HFFc6 (cell line): ENCODE data around the gene PCGF3. TPM values are rescaled to one million over a fixed set of nuclear protein-coding genes. Genes with fewer than 3 reads are reported as not detected.

Experiments used
- DNase-seq: peaks from one replicate; pipeline ENCODE4 v3.0.0-alpha.2; 2018
- H3K27ac Mint-ChIP-seq: 2 replicates; pipeline ENCODE4 v1.8.0; 2020; ENCODE audit warnings: mild to moderate bottlenecking, mixed read lengths
- H3K27me3 Mint-ChIP-seq: 2 replicates; pipeline ENCODE4 v1.8.0; 2021; ENCODE audit warnings: mild to moderate bottlenecking, moderate library complexity, mixed read lengths; ENCODE audit not compliant: insufficient read depth
- H3K36me3 Mint-ChIP-seq: 2 replicates; pipeline ENCODE4 v1.8.0; 2021; ENCODE audit warnings: low read depth, mixed read lengths
- H3K4me1 Mint-ChIP-seq: 2 replicates; pipeline ENCODE4 v1.8.0; 2020; ENCODE audit warnings: low read depth, mixed read lengths
- H3K4me3 Mint-ChIP-seq: 2 replicates; pipeline ENCODE4 v1.8.0; 2020; ENCODE audit warnings: mild to moderate bottlenecking, moderate library complexity, mixed read lengths
- H3K9me3 Mint-ChIP-seq: 2 replicates; pipeline ENCODE4 v1.8.0; 2020; ENCODE audit warnings: mild to moderate bottlenecking, mixed read lengths
- total RNA-seq, 6 experiments: library from RNA; stranded (reverse); fragmentation: NEBNext Ultra II Directional; extraction: Animal tissue kit (Norgen Biotek cat#: 25700); gene quantifications; 2 replicates in 1 of 6; 3 replicates in 5 of 6; pipeline ENCODE4 v1.2.3, GENCODE V29; 2021
- TF ChIP-seq, protein P1 (sequence below): fragments of 200-600 bp; sonication (generic); IDR thresholded peaks from 2 replicates; pipeline ENCODE4 v1.5.0; 2021; ENCODE audit warnings: antibody characterized with exemption, mild to moderate bottlenecking

Gene PCGF3
- total RNA-seq, 6 experiments from 2014 or later, result 28.5 to 34.5 (median 30.2) TPM

DNA sequence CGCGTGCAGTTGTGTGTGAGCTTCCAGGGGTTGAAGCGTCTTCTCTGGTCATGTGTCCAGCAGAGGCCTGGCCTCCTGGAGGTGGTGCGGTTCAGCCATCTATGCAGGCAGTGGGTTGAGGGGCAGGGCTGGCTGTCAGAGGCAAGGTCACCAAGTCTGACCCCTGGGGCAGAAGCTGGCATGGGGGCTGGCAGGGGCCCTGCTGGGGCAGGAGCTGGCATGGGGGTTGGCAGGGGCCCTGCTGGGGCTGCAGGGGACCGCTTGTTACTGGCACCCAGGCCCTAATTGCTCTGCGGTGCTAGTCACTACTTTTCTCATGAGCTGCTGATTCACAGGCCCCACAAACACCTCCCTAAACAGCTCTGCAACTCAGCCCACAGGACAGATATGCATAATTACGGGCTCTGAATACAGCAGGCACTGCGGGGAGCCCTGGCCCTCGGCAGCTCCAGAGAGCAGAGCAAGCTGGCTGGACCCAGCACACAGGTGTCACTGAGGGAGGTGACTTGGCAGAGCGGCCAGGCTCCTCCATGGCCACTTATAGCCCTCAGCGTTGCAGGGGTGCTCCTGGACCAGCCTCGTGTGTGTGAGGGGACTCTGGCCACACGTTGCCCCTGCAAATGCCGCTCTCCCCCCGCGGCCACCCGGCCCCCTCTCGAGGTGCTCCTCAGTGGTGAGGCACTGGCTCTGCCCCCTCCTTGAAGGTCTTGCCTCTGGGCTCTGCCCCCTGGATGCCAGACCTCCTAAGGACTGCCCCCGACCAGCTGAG is 87.6 kb downstream of the PCGF3 start:
- DNase-seq, result no peak
- Mint-ChIP-seq H3K9me3 (no peaks in the 10 kb centered on the region), H3K4me1 (no peaks in the 10 kb centered on the region; the same call in 1 of the 2 replicates), H3K27me3 (peaks cover 46% of the 10 kb centered on the region), H3K4me3 (peak overlapping the region; percentile 9; the same call in 1 of the 2 replicates), H3K27ac (no peak overlapping the region), H3K36me3 (no peaks in the 10 kb centered on the region)
- TF ChIP-seq, protein P1, sequence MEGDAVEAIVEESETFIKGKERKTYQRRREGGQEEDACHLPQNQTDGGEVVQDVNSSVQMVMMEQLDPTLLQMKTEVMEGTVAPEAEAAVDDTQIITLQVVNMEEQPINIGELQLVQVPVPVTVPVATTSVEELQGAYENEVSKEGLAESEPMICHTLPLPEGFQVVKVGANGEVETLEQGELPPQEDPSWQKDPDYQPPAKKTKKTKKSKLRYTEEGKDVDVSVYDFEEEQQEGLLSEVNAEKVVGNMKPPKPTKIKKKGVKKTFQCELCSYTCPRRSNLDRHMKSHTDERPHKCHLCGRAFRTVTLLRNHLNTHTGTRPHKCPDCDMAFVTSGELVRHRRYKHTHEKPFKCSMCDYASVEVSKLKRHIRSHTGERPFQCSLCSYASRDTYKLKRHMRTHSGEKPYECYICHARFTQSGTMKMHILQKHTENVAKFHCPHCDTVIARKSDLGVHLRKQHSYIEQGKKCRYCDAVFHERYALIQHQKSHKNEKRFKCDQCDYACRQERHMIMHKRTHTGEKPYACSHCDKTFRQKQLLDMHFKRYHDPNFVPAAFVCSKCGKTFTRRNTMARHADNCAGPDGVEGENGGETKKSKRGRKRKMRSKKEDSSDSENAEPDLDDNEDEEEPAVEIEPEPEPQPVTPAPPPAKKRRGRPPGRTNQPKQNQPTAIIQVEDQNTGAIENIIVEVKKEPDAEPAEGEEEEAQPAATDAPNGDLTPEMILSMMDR, result no peak

DNA sequence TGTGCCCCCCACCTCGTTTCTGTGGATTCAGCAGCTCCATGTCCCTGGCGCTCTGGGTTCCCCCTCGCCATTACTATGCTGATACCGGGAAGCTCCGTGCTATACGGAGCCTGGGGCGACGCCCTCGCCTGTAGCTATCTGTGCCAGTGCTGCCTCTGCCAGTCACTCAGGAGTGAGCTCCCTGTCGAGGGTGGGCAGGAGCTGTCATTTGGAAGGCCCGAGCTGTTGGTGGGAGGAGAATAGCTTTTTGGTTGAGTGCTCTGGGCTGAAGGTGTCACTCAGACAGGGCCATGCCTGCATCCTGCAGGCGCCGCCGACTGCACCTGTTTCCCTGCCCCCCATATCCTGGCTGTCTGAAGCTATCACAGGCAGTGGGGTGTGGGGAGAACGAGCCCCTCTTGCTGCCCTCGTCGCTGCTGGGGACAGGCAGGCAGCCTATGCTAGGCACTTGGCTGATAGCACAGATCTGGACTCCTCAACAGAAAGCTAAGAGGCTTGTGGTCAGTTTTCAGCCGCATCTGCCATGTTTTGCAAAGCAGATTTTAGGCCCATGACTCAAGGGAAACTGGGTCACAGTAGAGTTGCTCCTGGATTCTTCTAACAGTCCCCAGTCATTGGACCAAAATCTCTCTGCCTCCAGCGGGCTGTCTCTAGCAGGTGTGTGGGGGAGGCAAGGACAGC is 88.4 kb downstream of the PCGF3 start:
- no peak overlapping the region for H3K4me3 Mint-ChIP-seq
- no peaks in the 10 kb centered on the region for H3K36me3 Mint-ChIP-seq
- DNase-seq, result no peak
- H3K27me3 Mint-ChIP-seq, result peaks cover 39% of the 10 kb centered on the region
- H3K4me1 Mint-ChIP-seq, result no peaks in the 10 kb centered on the region; the same call in 1 of the 2 replicates
- no peak overlapping the region for H3K27ac Mint-ChIP-seq
- TF ChIP-seq, protein P1, result no peak
- H3K9me3 Mint-ChIP-seq, result no peaks in the 10 kb centered on the region

DNA sequence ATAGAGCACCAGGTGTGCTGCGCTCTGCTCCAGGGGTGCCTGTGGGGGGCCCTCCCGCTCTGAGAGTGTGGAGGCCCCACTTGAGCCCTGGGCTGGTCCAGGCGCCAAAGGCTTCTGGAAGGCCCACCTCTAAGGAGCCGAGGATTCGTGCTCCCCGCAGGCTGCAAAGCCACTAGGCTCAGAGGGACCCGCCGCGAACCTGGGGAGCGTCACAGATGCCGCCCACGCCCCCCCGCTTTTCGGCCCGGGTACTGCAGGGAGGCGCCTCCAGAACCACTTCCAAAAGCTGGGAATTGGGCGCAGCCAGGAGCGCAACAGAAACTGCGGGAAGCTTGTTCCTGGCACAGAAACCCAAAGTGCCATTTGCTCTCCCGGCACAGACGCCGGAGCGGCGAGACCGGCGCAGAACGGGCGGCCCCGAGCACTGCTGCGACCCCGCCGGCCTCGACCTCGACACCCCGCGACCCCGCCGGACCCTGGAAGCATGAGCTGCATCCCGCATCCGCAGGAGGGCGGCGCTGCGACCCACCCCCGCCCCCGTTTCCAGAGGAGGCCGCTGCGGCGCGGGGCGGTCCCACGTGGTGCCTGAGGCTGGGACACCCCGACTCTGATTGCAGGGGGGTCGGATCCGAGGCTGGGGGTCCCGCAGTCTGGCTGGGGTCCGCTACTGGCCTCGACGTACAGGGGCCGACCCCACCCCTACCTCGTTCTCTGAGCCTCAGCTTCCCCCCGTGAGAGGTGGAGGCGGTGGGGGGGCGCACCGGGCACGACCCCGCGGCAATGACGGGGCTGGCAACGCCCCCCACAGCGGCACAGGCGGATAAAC is 89.5 kb downstream of the PCGF3 start:
- Mint-ChIP-seq H3K4me1 (no peaks in the 10 kb centered on the region; the same call in 1 of the 2 replicates), H3K27me3 (peaks cover 43% of the 10 kb centered on the region), H3K4me3 (no peak overlapping the region), H3K27ac (no peak overlapping the region), H3K9me3 (no peaks in the 10 kb centered on the region), H3K36me3 (no peaks in the 10 kb centered on the region)
- TF ChIP-seq, protein P1, result peak; percentile 5; the same call in 1 of the 2 replicates
- no peak for DNase-seq

DNA sequence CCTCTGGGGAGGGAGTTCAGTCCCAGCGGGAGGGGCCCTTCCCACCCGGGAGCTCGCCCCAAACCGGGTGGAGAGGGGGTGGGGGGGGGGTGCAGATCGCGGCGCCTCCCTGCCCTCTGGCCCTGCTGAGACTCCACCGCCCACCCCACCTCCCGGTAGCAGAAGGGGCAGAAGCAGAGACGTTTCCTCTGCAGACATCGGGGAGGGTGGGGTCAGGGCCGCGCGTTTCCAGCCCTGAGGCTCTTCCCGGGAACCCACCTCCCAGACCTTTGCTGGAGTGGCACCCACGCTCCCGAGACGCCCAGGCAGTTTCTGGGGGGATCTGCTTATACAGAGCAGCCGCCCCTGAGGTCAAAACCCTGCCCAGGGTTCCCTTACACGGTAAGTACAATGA is 90.1 kb downstream of the PCGF3 start:
- TF ChIP-seq, protein P1, result no peak
- Mint-ChIP-seq H3K27me3 (peaks cover 43% of the 10 kb centered on the region), H3K9me3 (no peaks in the 10 kb centered on the region), H3K4me1 (no peaks in the 10 kb centered on the region; the same call in 1 of the 2 replicates), H3K36me3 (no peaks in the 10 kb centered on the region), H3K4me3 (no peak overlapping the region), H3K27ac (no peak overlapping the region)
- no peak for DNase-seq

DNA sequence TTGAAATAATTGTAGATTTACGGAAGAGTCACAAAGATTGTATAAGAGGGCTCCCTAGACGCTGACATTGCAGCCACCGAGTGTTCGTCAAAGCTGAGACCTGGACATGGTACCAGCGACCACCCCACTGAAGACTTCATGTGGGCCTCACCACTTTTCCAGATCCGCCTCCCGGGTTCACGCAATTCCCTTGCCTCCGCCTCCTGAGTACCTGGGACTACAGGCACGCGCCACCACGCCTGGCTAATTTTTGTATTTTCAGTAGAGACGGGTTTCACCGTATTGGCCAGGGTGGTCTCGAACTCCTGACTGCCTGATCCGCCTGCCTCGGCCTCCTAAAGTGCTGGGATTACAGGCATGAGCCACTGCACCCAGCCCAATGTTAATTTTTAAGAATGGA is 90.6 kb downstream of the PCGF3 start:
- no peaks in the 10 kb centered on the region; the same call in 1 of the 2 replicates for H3K4me1 Mint-ChIP-seq

More for the DNA sequence above, 90.6 kb downstream of the PCGF3 start:
- Mint-ChIP-seq H3K9me3 (no peaks in the 10 kb centered on the region), H3K27me3 (peaks cover 43% of the 10 kb centered on the region), H3K27ac (no peak overlapping the region), H3K4me3 (no peak overlapping the region), H3K36me3 (no peaks in the 10 kb centered on the region)
- TF ChIP-seq, protein P1, result no peak
- no peak for DNase-seq
